G401.6 (cell line): ENCODE measurements around the gene NAT9.

ENCODE experiments used
- FAIRE-seq: peaks from 2 replicates; lab custom pipeline; 2012; peaks lifted over from hg19 to GRCh38; lab: Jason Lieb, UNC

The NAT9 gene

GRCh38 chr17:74728702-74729075, 47.5 kb downstream of the NAT9 start:
- FAIRE-seq, result no peak

GRCh38 chr17:74728033-74728701, 48.0 kb downstream of the NAT9 start:
- no peak for FAIRE-seq

GRCh38 chr17:74725111-74725510, 51.0 kb downstream of the NAT9 start:
- no peak for FAIRE-seq

- no peak for FAIRE-seq
Measured at GRCh38 chr17:74723891-74724290, 52.3 kb downstream of the NAT9 start.

GRCh38 chr17:74722782-74723181, 53.4 kb downstream of the NAT9 start:
- FAIRE-seq, result no peak
